ENCODE results near the gene CDYL2.

The CDYL2 gene

GRCh38 chr16:80665356-80665755 is 139.0 kb downstream of the CDYL2 start:
- Histone ChIP-seq H3K4me2 (no peak overlapping the region), H3K79me2 (ENCODE audit: insufficient read depth, low read depth) (peaks cover 5% of the 10 kb centered on the region; the same call in 1 of the 2 replicates), H3K4me1 (ENCODE audit: low read depth, poor library complexity, severe bottlenecking) (peaks cover 13% of the 10 kb centered on the region), H3K36me3 (ENCODE audit: insufficient read depth) (no peaks in the 10 kb centered on the region), H3K9ac (no peak overlapping the region), H2AFZ (ENCODE audit: low read depth) (no peak overlapping the region), H3K4me3 (IDR thresholded peaks at IDR 0.05; ENCODE audit: insufficient read depth, low read depth, low read length) (no peak overlapping the region), H4K20me1 (ENCODE audit: insufficient read depth) (no peaks in the 10 kb centered on the region), H3K27ac (no peak overlapping the region), H3K27me3 (ENCODE audit: insufficient read depth, low read depth) (no peaks in the 10 kb centered on the region)
- no peak for TF ChIP-seq CTCF (conservative IDR thresholded peaks at IDR 0.05; ENCODE audit: low read depth, low read length)

DNA sequence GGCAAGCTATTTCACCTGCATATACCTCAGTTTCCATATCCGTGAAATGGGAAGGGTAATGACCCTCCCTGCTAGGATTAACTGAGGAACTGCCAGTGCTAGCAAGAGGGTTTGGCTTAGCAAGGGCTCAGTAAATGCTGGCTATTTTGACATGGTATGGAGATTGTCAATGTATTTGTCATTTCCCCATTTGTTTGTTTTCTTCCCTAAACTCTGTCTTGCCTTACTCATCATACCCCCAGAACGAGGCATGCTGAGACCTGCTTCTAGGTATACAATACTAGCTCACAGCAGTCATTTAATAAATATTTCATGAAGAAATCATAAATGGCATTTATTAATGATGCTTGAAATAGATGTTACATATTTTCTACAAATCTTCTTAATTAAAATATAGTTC is 139.6 kb downstream of the CDYL2 start:
- Histone ChIP-seq H3K9ac (no peak overlapping the region), H2AFZ (ENCODE audit: low read depth) (no peak overlapping the region), H3K4me1 (ENCODE audit: low read depth, poor library complexity, severe bottlenecking) (peaks cover 13% of the 10 kb centered on the region), H3K79me2 (ENCODE audit: insufficient read depth, low read depth) (peaks cover 5% of the 10 kb centered on the region; the same call in 1 of the 2 replicates), H3K4me3 (IDR thresholded peaks at IDR 0.05; ENCODE audit: insufficient read depth, low read depth, low read length) (no peak overlapping the region), H3K27me3 (ENCODE audit: insufficient read depth, low read depth) (no peaks in the 10 kb centered on the region), H3K27ac (no peak overlapping the region), H4K20me1 (ENCODE audit: insufficient read depth) (no peaks in the 10 kb centered on the region), H3K4me2 (no peak overlapping the region), H3K36me3 (ENCODE audit: insufficient read depth) (no peaks in the 10 kb centered on the region)
- no peak for TF ChIP-seq CTCF (conservative IDR thresholded peaks at IDR 0.05; ENCODE audit: low read depth, low read length)

- TF ChIP-seq CTCF (conservative IDR thresholded peaks at IDR 0.05; ENCODE audit: low read depth, low read length), result no peak
- H3K4me2 ChIP-seq, result no peak overlapping the region
- H3K79me2 ChIP-seq (ENCODE audit: insufficient read depth, low read depth), result peaks cover 5% of the 10 kb centered on the region; the same call in 1 of the 2 replicates
- H3K36me3 ChIP-seq (ENCODE audit: insufficient read depth), result no peaks in the 10 kb centered on the region
- no peaks in the 10 kb centered on the region for H3K27me3 ChIP-seq (ENCODE audit: insufficient read depth, low read depth)
- no peaks in the 10 kb centered on the region for H4K20me1 ChIP-seq (ENCODE audit: insufficient read depth)
- H3K27ac ChIP-seq, result no peak overlapping the region
- no peak overlapping the region for H3K9ac ChIP-seq
- H2AFZ ChIP-seq (ENCODE audit: low read depth), result no peak overlapping the region
- no peak overlapping the region for H3K4me3 ChIP-seq (IDR thresholded peaks at IDR 0.05; ENCODE audit: insufficient read depth, low read depth, low read length)
- H3K4me1 ChIP-seq (ENCODE audit: low read depth, poor library complexity, severe bottlenecking), result peaks cover 13% of the 10 kb centered on the region
These were observed 140.2 kb downstream of the CDYL2 start for GRCh38 chr16:80664226-80664625.

- H3K4me1 ChIP-seq (ENCODE audit: low read depth, poor library complexity, severe bottlenecking), result peaks cover 20% of the 10 kb centered on the region
- no peak overlapping the region for H3K4me2 ChIP-seq
- no peak overlapping the region for H3K4me3 ChIP-seq (IDR thresholded peaks at IDR 0.05; ENCODE audit: insufficient read depth, low read depth, low read length)
- no peak overlapping the region for H3K9ac ChIP-seq
- no peaks in the 10 kb centered on the region for H3K27me3 ChIP-seq (ENCODE audit: insufficient read depth, low read depth)
- H2AFZ ChIP-seq (ENCODE audit: low read depth), result no peak overlapping the region
- no peak overlapping the region; the same call in 1 of the 2 replicates for H3K27ac ChIP-seq
- no peaks in the 10 kb centered on the region for H3K36me3 ChIP-seq (ENCODE audit: insufficient read depth)
- peaks cover 7% of the 10 kb centered on the region; the same call in 1 of the 2 replicates for H3K79me2 ChIP-seq (ENCODE audit: insufficient read depth, low read depth)
- no peak for TF ChIP-seq CTCF (conservative IDR thresholded peaks at IDR 0.05; ENCODE audit: low read depth, low read length)
- no peaks in the 10 kb centered on the region for H4K20me1 ChIP-seq (ENCODE audit: insufficient read depth)
These were observed 141.3 kb downstream of the CDYL2 start for GRCh38 chr16:80663078-80663477.
